T1000 (cell line): ENCODE measurements around the gene DGKE.
A peak's percentile ranks its signal among the peaks of the same experiment; 100 is the strongest.

Experiments
- DNase-seq: peaks from one replicate; lab custom pipeline; 2025; ENCODE audit warnings: mixed read lengths; lab: John Stamatoyannopoulos, UW

DGKE gene

DNA sequence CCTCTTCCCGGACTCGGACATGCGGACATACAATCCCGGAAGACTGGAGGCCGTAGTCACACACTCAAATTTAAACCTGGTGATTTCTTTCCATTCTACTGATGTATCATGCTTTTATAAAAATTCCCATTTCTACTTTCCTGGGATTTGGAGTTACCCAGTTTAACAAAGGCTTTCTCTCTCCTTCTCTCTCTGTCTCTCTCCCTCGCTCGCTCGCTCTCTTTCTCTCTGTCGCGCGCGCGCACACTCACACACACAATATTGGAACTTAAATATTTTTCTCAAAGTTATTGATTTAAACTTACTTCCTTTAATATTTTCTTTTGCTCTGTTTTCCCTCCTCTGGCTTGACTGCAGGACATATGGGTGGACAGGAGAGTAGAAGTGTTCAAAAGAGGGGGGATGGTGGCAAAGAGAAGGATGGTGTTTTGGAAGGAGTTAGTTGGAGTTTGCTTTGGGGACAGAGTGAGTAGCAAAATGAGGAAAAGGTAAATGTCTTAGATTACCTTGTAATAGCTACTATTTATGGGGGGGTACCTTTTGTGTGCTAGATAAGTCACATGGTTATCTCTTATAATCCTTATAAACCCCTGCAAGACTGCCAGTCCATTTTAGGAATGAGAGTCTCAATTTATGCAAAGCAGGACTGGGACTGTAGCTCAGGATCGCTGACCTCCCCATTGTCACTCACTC, 80.8 kb downstream of the DGKE start:
- no peak for DNase-seq

DNA sequence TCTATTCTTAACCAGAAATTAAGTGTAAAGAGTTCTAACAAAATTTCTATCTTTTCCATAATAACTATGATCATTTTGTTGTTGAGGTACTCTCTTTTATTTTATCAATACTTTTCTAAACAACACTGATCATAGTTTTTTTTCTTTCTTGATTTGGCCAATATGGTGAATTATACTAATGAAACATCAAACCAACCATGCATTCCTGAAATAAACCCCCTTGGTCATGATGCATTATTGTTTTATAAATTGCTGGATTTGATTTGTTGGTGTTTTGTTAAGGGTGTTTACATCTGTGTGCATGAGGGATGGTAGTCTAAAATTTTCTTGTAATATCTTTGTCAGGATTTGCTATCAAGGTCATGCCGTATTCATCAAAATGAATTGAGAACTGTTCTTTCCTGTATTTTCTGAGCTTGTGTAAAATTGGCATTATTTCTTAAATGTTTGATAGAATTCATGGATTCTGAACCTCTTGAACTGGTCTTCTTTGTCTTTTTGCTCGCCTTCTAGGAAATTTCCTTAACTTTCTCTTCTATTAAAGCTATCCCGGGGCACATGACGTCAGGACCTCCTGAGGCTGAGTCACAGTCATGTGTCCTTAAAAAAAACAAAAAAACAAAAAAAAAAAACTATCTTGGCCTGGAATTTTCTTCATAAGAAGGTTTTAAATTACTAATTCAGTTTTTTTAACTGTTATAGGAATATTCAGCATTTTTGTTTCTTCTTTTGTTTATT, 83.8 kb downstream of the DGKE start:
- DNase-seq = peak; percentile 8

DNA sequence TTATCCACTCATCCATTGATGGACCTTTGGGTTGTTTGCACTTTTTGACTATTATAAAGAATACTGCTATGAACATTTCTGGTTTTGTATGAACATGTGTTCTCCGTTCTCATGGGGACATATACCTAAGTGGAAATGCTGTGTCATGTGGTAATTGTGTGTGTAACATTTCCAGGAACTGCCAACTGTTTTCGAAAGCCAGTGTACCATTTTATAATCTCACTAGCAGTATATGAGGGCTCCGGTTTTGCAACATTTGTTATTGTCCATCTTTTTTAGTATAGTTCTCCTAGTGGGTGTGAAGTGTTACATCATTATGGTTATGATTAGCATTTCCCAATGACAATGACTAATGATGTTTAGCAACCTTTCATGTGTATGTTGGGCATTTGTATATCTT, 85.0 kb downstream of the DGKE start:
- DNase-seq = no peak
